ENCODE measurements around the gene TMC1. TPM values are rescaled to one million over a fixed set of nuclear protein-coding genes. Genes with fewer than 3 reads are reported as not detected.
"Not testable (repeated sequence)": the region's sequence is repeated elsewhere in the genome, so short reads cannot be mapped to it uniquely, and the experiment has no call there.

The TMC1 gene
- total RNA-seq, 1 experiment from 2014 or later: not detected

GRCh38 chr9:72844440-72844768 is 323.0 kb downstream of the TMC1 start:
- CTCF ChIA-PET: interaction anchor here (0.6 to 1.5 kb wide), 6 partner anchors 12 to 1081 kb away, joined by 3 to 4 read pairs (median 3); no protein-coding TSS in a partner anchor

GRCh38 chr9:72845052-72845451 is 323.6 kb downstream of the TMC1 start:
- H3K27ac Mint-ChIP-seq (ENCODE audit: low read depth, unreplicated experiment); DNase-seq (ENCODE audit: unreplicated experiment); POLR2A ChIA-PET; H3K4me1 Mint-ChIP-seq (ENCODE audit: insufficient read depth, unreplicated experiment); H3K4me3 Mint-ChIP-seq (ENCODE audit: unreplicated experiment); intact Hi-C loops (cut with micrococcal nuclease); H3K36me3 Mint-ChIP-seq (ENCODE audit: insufficient read depth, unreplicated experiment); BruUV-seq (replicated peaks); H3K9me3 Mint-ChIP-seq (ENCODE audit: unreplicated experiment): not testable (repeated sequence)
- CTCF ChIA-PET: interaction anchor here (0.6 to 1.8 kb wide), 5 partner anchors 12 to 177 kb away, joined by 3 to 10 read pairs (median 4); no protein-coding TSS in a partner anchor
- H3K27me3 Mint-ChIP-seq (ENCODE audit: insufficient read depth, unreplicated experiment): peaks cover 60% of the 10 kb centered on the region

More at GRCh38 chr9:72844440-72844768, 323.0 kb downstream of the TMC1 start:
- intact Hi-C loops (cut with micrococcal nuclease): no loop called here
- Mint-ChIP-seq H3K27ac (ENCODE audit: low read depth, unreplicated experiment) (no peak overlapping the region), H3K4me3 (ENCODE audit: unreplicated experiment) (no peak overlapping the region), H3K4me1 (ENCODE audit: insufficient read depth, unreplicated experiment) (no peaks in the 10 kb centered on the region), H3K27me3 (ENCODE audit: insufficient read depth, unreplicated experiment) (peaks cover 56% of the 10 kb centered on the region), H3K9me3 (ENCODE audit: unreplicated experiment) (no peaks in the 10 kb centered on the region), H3K36me3 (ENCODE audit: insufficient read depth, unreplicated experiment) (no peaks in the 10 kb centered on the region)
- DNase-seq (ENCODE audit: unreplicated experiment): no peak
- TF ChIP-seq CTCF (IDR thresholded peaks at IDR 0.05; ENCODE audit: unreplicated experiment): no peak
- BruUV-seq (replicated peaks): no TSS peak
- POLR2A ChIA-PET: no interaction called here

- peaks cover 46% of the 10 kb centered on the region for H3K27me3 Mint-ChIP-seq (ENCODE audit: insufficient read depth, unreplicated experiment)
- BruUV-seq (replicated peaks); H3K27ac Mint-ChIP-seq (ENCODE audit: low read depth, unreplicated experiment); intact Hi-C loops (cut with micrococcal nuclease); DNase-seq (ENCODE audit: unreplicated experiment); H3K4me3 Mint-ChIP-seq (ENCODE audit: unreplicated experiment); H3K36me3 Mint-ChIP-seq (ENCODE audit: insufficient read depth, unreplicated experiment); POLR2A ChIA-PET; CTCF ChIA-PET; H3K4me1 Mint-ChIP-seq (ENCODE audit: insufficient read depth, unreplicated experiment); H3K9me3 Mint-ChIP-seq (ENCODE audit: unreplicated experiment): not testable (repeated sequence)
Measured at GRCh38 chr9:72850209-72850608, 328.8 kb downstream of the TMC1 start.

GRCh38 chr9:72855321-72855720 is 333.9 kb downstream of the TMC1 start:
- POLR2A ChIA-PET: no interaction called here
- Mint-ChIP-seq H3K4me1 (ENCODE audit: insufficient read depth, unreplicated experiment) (no peaks in the 10 kb centered on the region), H3K9me3 (ENCODE audit: unreplicated experiment) (no peaks in the 10 kb centered on the region), H3K4me3 (ENCODE audit: unreplicated experiment) (no peak overlapping the region), H3K27me3 (ENCODE audit: insufficient read depth, unreplicated experiment) (no peaks in the 10 kb centered on the region), H3K27ac (ENCODE audit: low read depth, unreplicated experiment) (no peak overlapping the region), H3K36me3 (ENCODE audit: insufficient read depth, unreplicated experiment) (no peaks in the 10 kb centered on the region)
- no peak for TF ChIP-seq CTCF (IDR thresholded peaks at IDR 0.05; ENCODE audit: unreplicated experiment)
- BruUV-seq (replicated peaks): no TSS peak
- intact Hi-C loops (cut with micrococcal nuclease): loop anchor here (5.0 kb wide), 3 partner anchors 167 to 327 kb away; no protein-coding TSS in a partner anchor
- DNase-seq (ENCODE audit: unreplicated experiment): no peak
- CTCF ChIA-PET: interaction anchor here (0.7 to 2.2 kb wide), 4 partner anchors 105 to 554 kb away, joined by 3 to 6 read pairs (median 4); no protein-coding TSS in a partner anchor

GRCh38 chr9:72855890-72856523 is 334.6 kb downstream of the TMC1 start:
- DNase-seq (ENCODE audit: unreplicated experiment): no peak
- no peaks in the 10 kb centered on the region for H3K4me1 Mint-ChIP-seq (ENCODE audit: insufficient read depth, unreplicated experiment)
- intact Hi-C loops (cut with micrococcal nuclease): loop anchor here (5.0 kb wide), 3 partner anchors 166 to 326 kb away; no protein-coding TSS in a partner anchor
- TF ChIP-seq CTCF (IDR thresholded peaks at IDR 0.05; ENCODE audit: unreplicated experiment): no peak
- no peak overlapping the region for H3K4me3 Mint-ChIP-seq (ENCODE audit: unreplicated experiment)
- CTCF ChIA-PET: interaction anchor here (0.6 to 3.3 kb wide), 28 partner anchors 10 to 1345 kb away, joined by 3 to 58 read pairs (median 4); no protein-coding TSS in a partner anchor
- BruUV-seq (replicated peaks): no TSS peak
- POLR2A ChIA-PET: no interaction called here
- H3K36me3 Mint-ChIP-seq (ENCODE audit: insufficient read depth, unreplicated experiment): no peaks in the 10 kb centered on the region
- no peaks in the 10 kb centered on the region for H3K27me3 Mint-ChIP-seq (ENCODE audit: insufficient read depth, unreplicated experiment)
- no peak overlapping the region for H3K27ac Mint-ChIP-seq (ENCODE audit: low read depth, unreplicated experiment)
- H3K9me3 Mint-ChIP-seq (ENCODE audit: unreplicated experiment): no peaks in the 10 kb centered on the region
